ENCODE results near the gene PHF20.

DNA sequence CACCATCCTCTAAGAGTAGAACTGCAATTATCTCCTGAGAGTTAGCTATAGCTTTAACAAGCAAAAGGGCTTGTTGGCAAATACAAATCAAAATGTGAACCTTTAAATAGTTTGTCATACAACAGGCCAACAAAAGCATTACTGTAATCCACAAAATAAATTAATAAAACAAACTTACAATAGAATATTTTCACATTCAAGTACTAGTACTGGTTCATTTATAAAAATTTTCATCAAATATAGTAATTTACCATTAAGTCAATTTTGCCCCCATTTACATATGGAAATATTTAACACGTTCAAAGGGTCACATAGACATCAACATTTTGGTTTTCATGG lies 39.2 kb upstream of the PHF20 start:
- no peak for TF ChIP-seq CTCF (IDR thresholded peaks at IDR 0.05)
- no peak for TF ChIP-seq POLR2A (IDR thresholded peaks at IDR 0.05)
